H1 (cell line): Measurements from ENCODE around the gene CYP2C19. TPM values are rescaled to one million over a fixed set of nuclear protein-coding genes. Genes with fewer than 3 reads are reported as not detected.

Experiments used
- CTCF ChIA-PET: fragments of 300-600 bp; sonication (Branson Sonifier 250); formaldehyde crosslinking; loops from one replicate; lab custom pipeline; 2021; ENCODE audit not compliant: partially characterized antibody; lab: Charles Lee
- POLR2A ChIA-PET: fragments of 300-600 bp; sonication (Branson Sonifier 250); formaldehyde crosslinking; loops from one replicate; lab custom pipeline; 2021; ENCODE audit warnings: inconsistent platforms; ENCODE audit not compliant: partially characterized antibody; lab: Charles Lee
- DNase-seq, 2 experiments: peaks; one replicate each; pipeline versions ENCODE4 v3.0.0 to v3.0.0-alpha.2; 2010 to 2022; ENCODE audit warnings: low spot score in 2 of 2, low read depth in 1 of 2, mixed read lengths in 1 of 2
- FAIRE-seq: peaks from 2 replicates; lab custom pipeline; 2011; peaks lifted over from hg19 to GRCh38; lab: Jason Lieb, UNC
- H2AFZ ChIP-seq: 2 replicates; pipeline ENCODE4 v1.8.1; 2012; ENCODE audit warnings: low read length, inconsistent platforms
- H2AK5ac ChIP-seq: 2 replicates; pipeline ENCODE4 v1.6.1; 2013; ENCODE audit warnings: low read depth, low read length
- H2BK120ac ChIP-seq: replicated peaks from 2 replicates; pipeline ENCODE3; 2013; ENCODE audit warnings: low read depth, low read length, inconsistent platforms
- H2BK12ac ChIP-seq: 2 replicates; pipeline ENCODE4 v1.6.1; 2013; ENCODE audit warnings: low read depth, low read length
- H2BK15ac ChIP-seq: 2 replicates; pipeline ENCODE4 v1.6.1; 2013; ENCODE audit warnings: low read length
- H2BK20ac ChIP-seq: 2 replicates; pipeline ENCODE4 v1.6.1; 2013; ENCODE audit warnings: low read length
- H2BK5ac ChIP-seq: 2 replicates; pipeline ENCODE4 v1.6.1; 2013; ENCODE audit warnings: low read depth, low read length
- H3K14ac ChIP-seq: 2 replicates; pipeline ENCODE4 v1.6.1; 2013; ENCODE audit warnings: inconsistent platforms; ENCODE audit not compliant: insufficient read length
- H3K18ac ChIP-seq: 2 replicates; pipeline ENCODE4 v1.6.1; 2013; ENCODE audit warnings: low read length; ENCODE audit errors: extremely low read depth
- H3K23ac ChIP-seq: 2 replicates; pipeline ENCODE4 v1.6.1; 2013; ENCODE audit warnings: inconsistent platforms; ENCODE audit not compliant: insufficient read length
- H3K23me2 ChIP-seq: 2 replicates; pipeline ENCODE4 v1.6.1; 2013; ENCODE audit warnings: low read depth, low read length
- H3K27ac ChIP-seq: 2 replicates; pipeline ENCODE4 v1.6.1; 2011; ENCODE audit warnings: low read depth, low read length, inconsistent platforms
- H3K27me3 ChIP-seq, 4 experiments: replicated peaks in 1 of 4; 1 replicate in 1 of 4; 2 replicates in 3 of 4; pipeline versions ENCODE4 v1.6.1 to v1.8.1; 2011 to 2013; ENCODE audit warnings: low read length in 3 of 4, mild to moderate bottlenecking in 3 of 4, inconsistent platforms in 2 of 4, mixed read lengths in 2 of 4, moderate library complexity in 1 of 4; ENCODE audit not compliant: control insufficient read depth in 3 of 4, insufficient read depth in 3 of 4; ENCODE audit errors: extremely low read depth in 1 of 4
- H3K36me3 ChIP-seq, 4 experiments: 2 replicates each; pipeline versions ENCODE4 v1.6.1 to v1.8.1; 2011 to 2013; ENCODE audit warnings: mild to moderate bottlenecking in 4 of 4, low read length in 3 of 4, moderate library complexity in 2 of 4, control low read depth in 1 of 4, inconsistent platforms in 1 of 4; ENCODE audit not compliant: insufficient read depth in 4 of 4, control insufficient read depth in 2 of 4
- H3K4ac ChIP-seq: replicated peaks from 2 replicates; pipeline ENCODE3; 2013; ENCODE audit warnings: low read length, low read depth, mixed read lengths, inconsistent platforms; ENCODE audit not compliant: insufficient read length
- H3K4me1 ChIP-seq, 4 experiments: replicated peaks in 1 of 4; 1 replicate in 1 of 4; 2 replicates in 3 of 4; pipeline versions ENCODE4 v1.6.1 to v1.8.1; 2011 to 2013; ENCODE audit warnings: low read length in 3 of 4, inconsistent platforms in 2 of 4, mixed read lengths in 1 of 4; ENCODE audit not compliant: insufficient read depth in 4 of 4, control insufficient read depth in 3 of 4
- H3K4me2 ChIP-seq, 2 experiments: 2 replicates each; pipeline versions ENCODE4 v1.6.1 to v1.8.1; 2011 to 2013; ENCODE audit warnings: low read depth in 2 of 2, low read length in 2 of 2, control low read depth in 1 of 2, inconsistent platforms in 1 of 2, mild to moderate bottlenecking in 1 of 2; ENCODE audit not compliant: insufficient read depth in 1 of 2
- H3K4me3 ChIP-seq, 4 experiments: fragments of 200-600, 300-600 bp in 1 of 4; sonication (generic), shearing (Covaris generic), sonication (Bioruptor Twin) in 1 of 4; 2 replicates each; pipeline versions ENCODE4 v1.5.1 to v1.8.1; 2011 to 2016; ENCODE audit warnings: low read length in 4 of 4, low read depth in 3 of 4, control low read depth in 2 of 4, inconsistent platforms in 2 of 4, mild to moderate bottlenecking in 2 of 4, mixed read lengths in 1 of 4, moderate library complexity in 1 of 4; ENCODE audit not compliant: insufficient read depth in 2 of 4; ENCODE audit errors: extremely low read depth in 1 of 4
- H3K56ac ChIP-seq: replicated peaks from 2 replicates; pipeline ENCODE3; 2013; ENCODE audit warnings: low read depth, mild to moderate bottlenecking, mixed read lengths, low read length, inconsistent platforms; ENCODE audit not compliant: insufficient read length
- H3K79me1 ChIP-seq: 2 replicates; pipeline ENCODE4 v1.6.1; 2013; ENCODE audit warnings: low read depth, low read length, control low read depth
- H3K79me2 ChIP-seq, 2 experiments: 2 replicates each; pipeline versions ENCODE4 v1.6.1 to v1.8.1; 2012 to 2013; ENCODE audit warnings: low read length in 2 of 2, mild to moderate bottlenecking in 2 of 2, inconsistent platforms in 1 of 2; ENCODE audit not compliant: insufficient read depth in 2 of 2, control insufficient read depth in 1 of 2
- H3K9ac ChIP-seq, 4 experiments: replicated peaks in 1 of 4; 1 replicate in 1 of 4; 2 replicates in 3 of 4; pipeline versions ENCODE4 v1.6.1 to v1.8.1; 2011 to 2013; ENCODE audit warnings: low read depth in 3 of 4, low read length in 3 of 4, control low read depth in 2 of 4, mild to moderate bottlenecking in 2 of 4, moderate library complexity in 2 of 4, inconsistent platforms in 1 of 4; ENCODE audit errors: extremely low read depth in 1 of 4
- H3K9me3 ChIP-seq, 2 experiments: 2 replicates each; pipeline versions ENCODE4 v1.6.1 to v1.8.1; 2012 to 2013; ENCODE audit warnings: mild to moderate bottlenecking in 2 of 2, moderate library complexity in 2 of 2, control low read depth in 1 of 2, inconsistent platforms in 1 of 2, low read depth in 1 of 2, low read length in 1 of 2, mixed read lengths in 1 of 2; ENCODE audit not compliant: insufficient read depth in 2 of 2
- H4K20me1 ChIP-seq, 2 experiments: replicated peaks in 1 of 2; 2 replicates each; pipeline versions ENCODE3 to v1.8.1; 2011 to 2013; ENCODE audit warnings: inconsistent platforms in 2 of 2, low read length in 2 of 2, mild to moderate bottlenecking in 1 of 2; ENCODE audit not compliant: insufficient read depth in 2 of 2, control insufficient read depth in 1 of 2
- H4K5ac ChIP-seq: 2 replicates; pipeline ENCODE4 v1.6.1; 2013; ENCODE audit warnings: low read length, low read depth, mixed read lengths, inconsistent platforms; ENCODE audit not compliant: insufficient read length
- H4K8ac ChIP-seq: 2 replicates; pipeline ENCODE4 v1.8.0; 2013; ENCODE audit warnings: mild to moderate bottlenecking, moderate library complexity, low read length, inconsistent platforms; ENCODE audit not compliant: insufficient read depth; ENCODE audit errors: extremely low read depth
- H4K91ac ChIP-seq: replicated peaks from 2 replicates; pipeline ENCODE3; 2013; ENCODE audit warnings: low read length, mixed read lengths, inconsistent platforms; ENCODE audit not compliant: insufficient read length
- CHD1 ChIP-seq: IDR thresholded peaks from 2 replicates; pipeline ENCODE4 v1.6.1; 2012; ENCODE audit warnings: low read depth, low read length, improper control_type of control experiment
- EGR1 ChIP-seq: IDR thresholded peaks from 2 replicates; pipeline ENCODE4 v1.6.1; 2011; ENCODE audit warnings: low read depth, low read length, borderline replicate concordance
- GTF2F1 ChIP-seq: IDR thresholded peaks from 2 replicates; pipeline ENCODE4 v1.6.1; 2012; ENCODE audit warnings: low read depth, low read length, improper control_type of control experiment, borderline replicate concordance
- HDAC6 ChIP-seq: IDR thresholded peaks from one replicate; pipeline ENCODE4 v1.7.1; 2012; ENCODE audit warnings: low read depth, mild to moderate bottlenecking, inconsistent platforms, low read length, moderate library complexity
- RNF2 ChIP-seq: fragments of 200-900, 300-1000 bp; sonication (generic); IDR thresholded peaks from 2 replicates; pipeline ENCODE4 v1.7.1; 2016; ENCODE audit warnings: borderline replicate concordance, low read depth, mild to moderate bottlenecking, antibody characterized with exemption, low read length; ENCODE audit not compliant: poor library complexity, severe bottlenecking; ENCODE audit errors: missing control alignments
- RXRA ChIP-seq: IDR thresholded peaks from 2 replicates; pipeline ENCODE4 v1.6.1; 2011; ENCODE audit warnings: low read depth, mild to moderate bottlenecking, low read length, moderate library complexity; ENCODE audit not compliant: insufficient read depth
- SP4 ChIP-seq: IDR thresholded peaks from 2 replicates; pipeline ENCODE4 v1.6.1; 2012; ENCODE audit warnings: low read length, inconsistent platforms
- TCF12 ChIP-seq: IDR thresholded peaks from 2 replicates; pipeline ENCODE4 v1.6.1; 2011; ENCODE audit warnings: low read depth, mild to moderate bottlenecking, low read length
- WGBS, 2 experiments: shearing (Covaris generic) in 1 of 2; methylation state at CpG; one replicate each; pipeline versions ENCODE4 v1.1.6 to v1.1.7; 2013 to 2015; ENCODE audit warnings: low lambda C conversion rate in 2 of 2, mixed read lengths in 2 of 2, inconsistent platforms in 1 of 2, low coverage in 1 of 2, missing lambda C conversion rate in 1 of 2; ENCODE audit not compliant: insufficient replicate concordance in 2 of 2, insufficient coverage in 1 of 2, insufficient read length in 1 of 2; ENCODE audit errors: extremely low coverage in 1 of 2, missing lambda C conversion rate in 1 of 2; 5-methylcytosine and 5-hydroxymethylcytosine counted together
- polyA plus RNA-seq, 7 experiments: library from polyadenylated mRNA; depleted of rRNA in 3 of 7; stranded (reverse) in 5 of 7; unstranded in 2 of 7; fragments of >200 nt in 5 of 7; fragments of 200-250 nt in 2 of 7; gene quantifications; 1 replicate in 5 of 7; 2 replicates in 1 of 7; 4 replicates in 1 of 7; pipeline versions ENCODE4 v1.2.1 to v1.2.3, GENCODE V29; 2011 to 2013; ENCODE audit warnings: missing spikeins in 2 of 7, mixed read lengths in 2 of 7
- total RNA-seq: library from RNA; stranded (reverse); fragmentation: NEBNext Ultra II Directional; extraction: Animal tissue kit (Norgen Biotek cat#: 25700); gene quantifications from 2 replicates; pipeline ENCODE4 v1.2.1, GENCODE V29; 2021

Gene CYP2C19
- total and polyA plus RNA-seq, 2 of the 8 experiments (the other 6 are each of a cell fraction or from before 2014, with no cell fraction given) = not detected

GRCh38 chr10:94858005-94858404, 95.5 kb downstream of the CYP2C19 start:
- ChIA-PET POLR2A (interaction anchor here (0.6 kb wide), 1 partner anchor 808 kb away, joined by 3 read pairs; no protein-coding TSS in a partner anchor), CTCF (interaction anchor here (0.6 to 1.1 kb wide), 2 partner anchors 16 to 393 kb away, joined by 3 read pairs; no protein-coding TSS in a partner anchor)
- Histone ChIP-seq H4K20me1 (no peaks in the 10 kb centered on the region), H3K27me3 (no peaks in the 10 kb centered on the region; a peak in 1 of 7 replicates), H2AFZ (no peak overlapping the region), H2BK12ac (no peak overlapping the region), H3K4me3 (no peak overlapping the region), H3K36me3 (no peaks in the 10 kb centered on the region), H4K91ac (no peak overlapping the region), H3K27ac (no peak overlapping the region), H3K23me2 (no peaks in the 10 kb centered on the region), H3K9me3 (peaks cover 6 to 7% of the 10 kb centered on the region in 2 experiments; a peak in 3 of 4 replicates), H3K4ac (no peak overlapping the region), H3K14ac (no peak overlapping the region), H2BK5ac (no peak overlapping the region), H3K18ac (no peak overlapping the region), H3K79me2 (no peaks in the 10 kb centered on the region), H2BK15ac (no peak overlapping the region), H4K8ac (no peak overlapping the region), H3K56ac (no peak overlapping the region), H4K5ac (no peak overlapping the region), H3K9ac (no peak overlapping the region), H2BK120ac (no peak overlapping the region), H3K4me2 (no peak overlapping the region), H2BK20ac (no peak overlapping the region), H2AK5ac (no peak overlapping the region), H3K79me1 (no peaks in the 10 kb centered on the region), H3K4me1 (no peaks in the 10 kb centered on the region), H3K23ac (no peak overlapping the region)
- TF ChIP-seq SP4 (no peak), GTF2F1 (no peak), CHD1 (no peak), EGR1 (no peak), RXRA (no peak), RNF2 (no peak), HDAC6 (no peak), TCF12 (no peak)
- DNase-seq = no peak
- FAIRE-seq = no peak
- 81% methylated on average over 4 of the region's 4 CpGs; no CpG with 5 or more reads in 1 of the 2 experiments for WGBS, 2 experiments
